Mammary epithelial cell (primary cell): ENCODE results near the gene SV2B.

Experiments used
- CTCF ChIP-seq, 2 donors: IDR thresholded peaks in 1 of 2; conservative IDR thresholded peaks in 1 of 2; 2 replicates each; pipeline ENCODE4 v1.5.1; 2011 to 2012; ENCODE audit warnings: inconsistent platforms in 2 of 2, low read length in 2 of 2, mild to moderate bottlenecking in 2 of 2, control low read depth in 1 of 2, low read depth in 1 of 2; ENCODE audit not compliant: insufficient read depth in 1 of 2; ENCODE audit errors: extremely low read depth in 1 of 2
- EZH2 ChIP-seq: IDR thresholded peaks from 2 replicates; pipeline ENCODE4 v1.6.1; 2012; ENCODE audit warnings: low read length, inconsistent platforms, borderline replicate concordance

- TF ChIP-seq CTCF (conservative IDR thresholded peaks at IDR 0.05 in 1 of 2, IDR thresholded peaks at IDR 0.05 in 1 of 2; ENCODE audit: extremely low read depth in 1 of 2, insufficient read depth in 1 of 2, low read depth in 1 of 2, low read length in 2 of 2) = no peak
- no peak for TF ChIP-seq EZH2
Measured at GRCh38 chr15:91318516-91318915, 218.5 kb downstream of the SV2B start.
